D721Med (cell line): Measurements from ENCODE around the gene STARD7.

Experiments
- DNase-seq: peaks from one replicate; pipeline ENCODE4 v3.0.0; 2011; ENCODE audit warnings: low spot score; ENCODE audit not compliant: insufficient read length
- FAIRE-seq: peaks from 2 replicates; lab custom pipeline; 2011; peaks lifted over from hg19 to GRCh38; lab: Jason Lieb, UNC
- TF ChIP-seq, protein P1 (sequence below): IDR thresholded peaks from 2 replicates; pipeline ENCODE4 v1.5.1; 2012; ENCODE audit warnings: mild to moderate bottlenecking, control low read depth; ENCODE audit not compliant: insufficient read depth; ENCODE audit errors: missing control alignments

STARD7 gene

DNA sequence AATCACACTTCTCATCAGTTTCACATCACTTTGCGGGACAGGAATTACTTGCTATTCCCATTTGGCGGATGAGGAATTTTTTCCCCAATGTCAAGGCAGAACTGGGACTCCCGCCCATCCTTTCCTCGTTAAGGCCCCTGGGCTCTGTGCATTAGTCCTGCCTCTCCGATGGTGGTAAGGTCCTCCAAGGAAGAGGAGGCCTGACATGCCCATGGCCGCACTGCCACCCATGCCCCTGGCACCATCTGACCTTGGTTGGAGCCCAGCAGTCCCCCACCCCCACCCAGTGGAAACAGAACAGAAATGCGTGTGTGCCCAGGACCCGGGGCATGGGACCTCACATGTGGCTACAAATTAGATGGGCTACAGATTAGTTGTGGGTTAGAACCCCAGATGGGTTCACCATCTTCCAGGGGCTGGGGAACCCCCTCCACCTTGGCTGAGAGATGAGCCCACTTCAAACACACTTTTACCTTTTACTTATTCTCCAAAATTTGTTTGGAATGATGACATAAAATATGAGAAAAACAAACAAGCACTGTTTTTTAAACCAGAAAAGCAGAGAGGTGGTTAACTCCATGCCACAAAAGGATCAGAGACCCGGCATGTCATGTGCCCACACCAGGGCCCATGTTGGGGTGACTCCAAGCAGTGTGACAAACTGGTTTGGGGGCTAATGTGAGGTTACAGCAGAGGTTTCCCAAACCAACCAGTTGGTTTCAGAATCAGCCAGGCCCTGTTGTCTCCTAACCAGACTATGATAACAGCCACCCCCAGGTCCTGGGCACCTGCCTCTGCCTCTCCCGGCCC lies 52.4 kb downstream of the STARD7 start:
- FAIRE-seq (no peak), DNase-seq (no peak)
- TF ChIP-seq, protein P1, sequence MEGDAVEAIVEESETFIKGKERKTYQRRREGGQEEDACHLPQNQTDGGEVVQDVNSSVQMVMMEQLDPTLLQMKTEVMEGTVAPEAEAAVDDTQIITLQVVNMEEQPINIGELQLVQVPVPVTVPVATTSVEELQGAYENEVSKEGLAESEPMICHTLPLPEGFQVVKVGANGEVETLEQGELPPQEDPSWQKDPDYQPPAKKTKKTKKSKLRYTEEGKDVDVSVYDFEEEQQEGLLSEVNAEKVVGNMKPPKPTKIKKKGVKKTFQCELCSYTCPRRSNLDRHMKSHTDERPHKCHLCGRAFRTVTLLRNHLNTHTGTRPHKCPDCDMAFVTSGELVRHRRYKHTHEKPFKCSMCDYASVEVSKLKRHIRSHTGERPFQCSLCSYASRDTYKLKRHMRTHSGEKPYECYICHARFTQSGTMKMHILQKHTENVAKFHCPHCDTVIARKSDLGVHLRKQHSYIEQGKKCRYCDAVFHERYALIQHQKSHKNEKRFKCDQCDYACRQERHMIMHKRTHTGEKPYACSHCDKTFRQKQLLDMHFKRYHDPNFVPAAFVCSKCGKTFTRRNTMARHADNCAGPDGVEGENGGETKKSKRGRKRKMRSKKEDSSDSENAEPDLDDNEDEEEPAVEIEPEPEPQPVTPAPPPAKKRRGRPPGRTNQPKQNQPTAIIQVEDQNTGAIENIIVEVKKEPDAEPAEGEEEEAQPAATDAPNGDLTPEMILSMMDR, result no peak

DNA sequence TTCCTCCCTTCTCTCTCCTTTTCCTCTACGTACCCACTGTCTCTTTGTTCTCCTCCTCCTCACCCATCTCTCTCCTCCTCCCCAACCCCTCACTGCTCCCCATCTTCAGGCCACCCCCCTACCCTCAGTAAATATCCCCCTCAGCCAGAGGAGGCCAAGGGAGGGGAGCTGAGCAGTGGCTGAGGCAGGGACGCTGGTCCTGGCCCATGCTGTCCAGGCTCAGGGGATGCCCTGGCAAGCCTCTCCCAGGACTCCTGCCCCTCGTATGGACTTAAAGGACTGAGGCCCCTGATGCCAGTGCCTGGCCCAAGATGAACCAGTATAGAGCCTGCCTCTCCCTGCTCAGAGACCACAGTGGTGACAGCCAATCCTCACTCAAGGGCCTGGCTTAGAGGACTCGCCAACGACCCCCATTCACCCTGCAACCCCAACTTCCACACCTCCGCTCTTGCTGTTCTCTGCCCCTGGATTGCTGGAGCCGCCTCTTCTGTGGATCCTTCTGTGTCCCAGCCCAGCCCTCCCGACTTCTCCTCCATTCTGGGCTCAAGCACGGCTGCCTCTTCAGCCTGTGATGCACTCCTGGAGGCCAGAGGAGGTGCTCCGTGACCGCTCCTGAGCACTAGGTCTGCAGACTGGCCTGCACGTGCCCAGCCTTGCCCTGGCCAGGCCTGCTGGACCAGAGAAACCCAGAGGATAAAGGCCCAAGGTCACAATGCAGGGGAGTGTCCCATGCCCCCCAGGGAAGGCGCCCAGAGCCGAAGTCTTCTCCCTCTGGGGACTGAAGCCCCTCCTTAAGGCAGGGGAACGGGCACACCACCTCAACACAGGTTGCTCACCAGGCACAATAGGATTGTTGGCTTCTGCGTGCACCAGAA lies 53.9 kb downstream of the STARD7 start:
- DNase-seq (no peak), FAIRE-seq (no peak)
- TF ChIP-seq, protein P1, result no peak

DNA sequence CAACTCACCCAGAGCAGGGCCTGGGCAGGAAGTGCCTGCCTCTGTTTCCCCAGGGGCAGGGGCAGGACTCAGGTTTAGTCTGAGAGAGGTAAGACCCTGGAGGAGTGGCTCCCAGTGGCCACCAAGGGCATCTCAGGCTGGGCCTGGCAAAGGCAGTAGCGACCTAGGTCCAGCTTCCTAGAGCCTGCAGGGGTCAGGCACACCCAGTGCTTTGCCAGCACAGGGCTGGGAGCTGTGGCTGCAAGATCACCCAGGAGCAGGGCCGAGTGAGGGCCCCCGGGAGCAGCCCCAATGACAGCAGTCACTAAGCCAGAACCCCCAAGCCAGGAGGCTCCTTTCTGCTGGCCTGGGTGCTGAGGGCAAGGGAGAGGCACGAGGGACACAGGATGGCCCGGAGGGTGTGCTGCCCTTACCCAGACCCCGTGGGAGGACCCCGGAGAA lies 54.6 kb downstream of the STARD7 start:
- TF ChIP-seq, protein P1, result no peak
- DNase-seq (no peak), FAIRE-seq (no peak)

DNA sequence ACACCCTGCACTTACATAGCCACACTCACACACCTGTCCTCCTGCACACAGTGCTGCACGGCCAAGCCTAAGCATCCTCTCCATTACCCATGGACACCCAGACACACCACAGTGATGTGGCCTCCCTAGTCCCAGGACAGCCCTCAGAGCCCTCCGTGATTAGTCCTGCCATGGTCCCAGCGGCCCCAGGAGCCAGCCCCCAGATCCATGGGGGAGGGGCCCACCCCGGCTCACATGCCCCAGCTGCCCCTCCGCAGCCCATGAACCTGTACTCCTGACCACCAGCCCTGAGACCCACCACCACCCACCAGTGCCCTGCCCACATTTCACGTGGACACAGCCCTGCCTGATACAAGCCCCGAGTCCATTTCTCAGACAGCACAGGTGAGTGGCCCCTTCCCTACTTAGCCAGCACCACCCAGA lies 55.3 kb downstream of the STARD7 start:
- no peak for FAIRE-seq
- TF ChIP-seq, protein P1, result no peak
- DNase-seq, result no peak

DNA sequence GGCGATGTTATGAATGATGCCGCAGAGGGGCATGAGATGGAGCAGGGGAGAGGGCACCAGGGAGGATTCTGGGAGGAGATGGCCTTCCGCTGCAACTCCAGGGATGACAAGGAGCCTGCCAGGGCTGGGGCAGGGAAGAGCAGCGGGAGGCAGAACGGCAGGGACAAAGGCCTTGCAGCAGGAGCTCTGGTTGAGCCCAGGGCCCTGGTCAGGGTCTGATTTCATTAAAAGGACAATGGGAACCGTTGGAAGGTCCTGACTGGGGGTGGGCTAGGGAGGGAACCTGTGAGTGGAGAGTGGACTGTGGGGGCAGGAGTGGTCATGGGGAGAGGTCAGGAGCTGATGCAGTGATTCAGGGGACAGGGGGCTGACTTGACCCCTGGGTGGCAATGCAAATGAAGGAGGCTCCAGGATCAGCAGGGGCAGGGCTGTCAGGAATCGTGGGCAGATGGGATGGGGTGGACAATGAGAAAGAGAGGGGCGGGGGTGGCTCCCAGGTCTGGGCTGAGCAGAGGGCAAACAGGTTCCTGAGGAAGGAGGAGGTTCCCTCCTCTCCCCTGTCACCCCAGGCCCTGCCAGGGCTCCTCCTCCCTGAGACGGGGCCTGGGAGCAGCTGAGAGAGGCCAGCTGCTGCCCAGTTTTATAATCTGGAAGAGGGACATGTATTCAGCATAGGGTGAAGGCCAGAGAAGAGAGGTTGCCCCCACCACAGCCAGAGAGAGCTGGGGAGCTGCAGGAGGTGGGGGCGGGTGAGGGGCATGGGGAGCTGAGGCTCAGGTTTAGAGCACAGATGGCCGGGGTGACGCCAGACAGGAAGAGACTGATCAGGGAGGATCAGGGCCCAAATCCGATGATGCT lies 56.1 kb downstream of the STARD7 start:
- TF ChIP-seq, protein P1, result no peak
- DNase-seq (peak; percentile 78), FAIRE-seq (peak; percentile 35)

DNA sequence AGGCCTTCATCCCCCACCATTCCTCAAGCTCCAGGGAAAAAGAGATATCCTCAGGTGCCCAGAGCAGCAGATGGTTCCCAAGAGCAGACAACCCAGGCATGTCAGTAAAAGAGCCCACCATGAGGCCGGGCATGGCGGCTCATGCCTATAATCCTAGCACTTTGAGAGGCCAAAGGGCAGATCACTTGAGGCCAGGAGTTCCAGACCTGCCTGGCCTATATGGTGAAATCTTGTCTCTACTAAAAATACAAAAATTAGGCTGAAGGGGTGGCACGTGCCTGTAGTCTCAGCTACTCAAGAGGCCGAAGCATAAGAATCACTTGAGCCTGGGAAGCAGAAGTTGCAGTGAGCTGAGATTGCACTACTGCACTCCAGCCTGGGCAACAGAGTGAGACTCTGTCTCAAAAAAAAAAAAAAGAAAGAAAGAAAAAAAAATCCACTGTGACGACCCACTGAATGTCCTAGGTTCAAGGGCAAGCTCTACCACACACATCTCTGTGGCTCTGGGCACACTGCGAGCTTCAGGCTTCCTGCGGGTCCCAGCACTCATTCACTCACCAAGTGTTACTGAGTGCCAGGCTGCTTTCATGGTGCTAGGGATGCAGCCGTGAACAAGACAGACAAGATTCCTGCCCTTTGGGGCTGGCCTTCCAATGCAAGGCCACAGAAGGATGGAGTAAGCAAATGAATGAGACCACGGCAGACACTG lies 56.9 kb downstream of the STARD7 start:
- FAIRE-seq (no peak), DNase-seq (no peak)
- TF ChIP-seq, protein P1, result no peak
